Smooth muscle cell (in vitro differentiated cells): Measurements from ENCODE around the gene DNM2. TPM values are rescaled to one million over a fixed set of nuclear protein-coding genes. Genes with fewer than 3 reads are reported as not detected.

Experiments used
- DNase-seq: peaks from one replicate; lab custom pipeline; 2025; ENCODE audit not compliant: unreplicated experiment; lab: John Stamatoyannopoulos, UW
- H2AFZ ChIP-seq: fragments of 200-600 bp; sonication (generic); 2 replicates; pipeline ENCODE4 v1.6.0; 2016; ENCODE audit warnings: antibody characterized with exemption, low read depth, mild to moderate bottlenecking
- H3F3A ChIP-seq: fragments of 200-600 bp; sonication (generic); 2 replicates; pipeline ENCODE4 v1.6.0; 2017; ENCODE audit warnings: antibody characterized with exemption, low read depth
- H3K27ac ChIP-seq: fragments of 200-600 bp; sonication (generic); 2 replicates; pipeline ENCODE4 v1.5.1; 2016; ENCODE audit warnings: low read depth, mild to moderate bottlenecking
- H3K27me3 ChIP-seq: fragments of 200-600 bp; sonication (generic); 2 replicates; pipeline ENCODE4 v1.6.1; 2016; ENCODE audit warnings: low read depth, mild to moderate bottlenecking
- H3K36me3 ChIP-seq: fragments of 200-600 bp; sonication (generic); 2 replicates; pipeline ENCODE4 v1.5.1; 2016; ENCODE audit warnings: low read depth
- H3K4me1 ChIP-seq: fragments of 200-600 bp; sonication (generic); 2 replicates; pipeline ENCODE4 v1.5.1; 2016; ENCODE audit warnings: low read depth
- H3K4me2 ChIP-seq: fragments of 200-600 bp; sonication (generic); 2 replicates; pipeline ENCODE4 v1.6.0; 2016; ENCODE audit warnings: mild to moderate bottlenecking
- H3K4me3 ChIP-seq: fragments of 200-600 bp; sonication (generic); 2 replicates; pipeline ENCODE4 v1.5.1; 2016; ENCODE audit warnings: mild to moderate bottlenecking
- H3K79me2 ChIP-seq: fragments of 200-600 bp; sonication (generic); 2 replicates; pipeline ENCODE4 v1.6.0; 2016; ENCODE audit warnings: low read depth, mild to moderate bottlenecking
- H3K9ac ChIP-seq: fragments of 200-600 bp; sonication (generic); 2 replicates; pipeline ENCODE4 v1.6.0; 2016; ENCODE audit warnings: low read depth
- H3K9me3 ChIP-seq: fragments of 200-600 bp; sonication (generic); replicated peaks from 2 replicates; pipeline ENCODE4 v1.5.1; 2016; ENCODE audit warnings: low read depth
- H4K20me1 ChIP-seq: fragments of 200-600 bp; sonication (generic); 2 replicates; pipeline ENCODE4 v1.6.0; 2016; ENCODE audit warnings: low read depth
- CTCF ChIP-seq: fragments of 200-600 bp; sonication (generic); IDR thresholded peaks from 2 replicates; pipeline ENCODE4 v1.5.1; 2017; ENCODE audit warnings: borderline replicate concordance, mild to moderate bottlenecking, antibody characterized with exemption; ENCODE audit not compliant: insufficient read depth, poor library complexity, severe bottlenecking
- WGBS: methylation state at CpG from one replicate; pipeline ENCODE4 v1.1.7; 2016; ENCODE audit warnings: low lambda C conversion rate; 5-methylcytosine and 5-hydroxymethylcytosine counted together
- polyA plus RNA-seq: library from polyadenylated mRNA; unstranded; fragments of >200 nt; fragmentation: Nextera tagmentation; extraction: Ambion mirVana; gene quantifications from 2 replicates; pipeline ENCODE4 v1.2.1, GENCODE V29; 2016
- total RNA-seq: library from RNA; depleted of rRNA; stranded (reverse); fragments of >200 nt; gene quantifications from 2 replicates; pipeline ENCODE4 v1.2.3, GENCODE V29; 2014

Gene DNM2
- total and polyA plus RNA-seq, 2 experiments from 2014 or later = 65.1 to 93.2 TPM

DNA sequence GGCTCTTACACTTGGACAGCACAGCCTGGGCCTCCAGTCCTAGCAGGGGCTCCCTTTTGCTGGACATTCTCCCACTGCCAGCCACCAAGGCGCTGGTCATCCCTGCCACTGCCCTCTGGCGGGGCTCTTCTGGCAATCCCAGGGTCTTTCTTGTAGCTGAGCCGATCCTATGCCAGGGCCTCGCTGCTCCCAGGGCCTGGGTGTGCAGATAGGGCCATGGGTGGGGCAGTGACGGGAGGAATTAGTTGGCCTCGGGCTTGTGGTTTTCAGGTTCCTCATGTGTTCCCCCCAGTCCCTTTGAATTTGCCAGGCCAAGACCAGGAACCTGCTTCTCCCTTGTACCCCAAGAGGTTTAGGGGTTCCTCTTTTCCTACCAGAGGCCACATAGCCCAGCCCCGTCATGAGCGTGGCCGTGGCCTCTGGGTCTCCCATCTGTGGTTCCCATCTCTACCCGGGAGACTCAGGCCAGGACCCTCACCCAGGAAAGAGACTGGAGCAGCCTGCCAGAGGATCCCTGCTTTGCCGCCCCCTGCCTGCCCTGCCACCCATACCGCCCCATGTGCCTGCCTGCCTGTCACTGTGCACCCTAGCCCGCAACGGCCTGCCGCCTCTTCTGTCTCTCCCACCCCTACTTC, 91.9 kb downstream of the DNM2 start:
- H2AFZ ChIP-seq = no peak overlapping the region
- peak overlapping the region; percentile 19 for H3K27ac ChIP-seq
- peaks cover 8% of the 10 kb centered on the region for H4K20me1 ChIP-seq
- H3F3A ChIP-seq = peaks cover 19% of the 10 kb centered on the region
- peaks cover 3% of the 10 kb centered on the region for H3K4me1 ChIP-seq
- no peak for TF ChIP-seq CTCF
- H3K27me3 ChIP-seq = no peaks in the 10 kb centered on the region
- H3K9me3 ChIP-seq = no peaks in the 10 kb centered on the region
- no peak overlapping the region for H3K9ac ChIP-seq
- no peak for DNase-seq
- H3K36me3 ChIP-seq = no peaks in the 10 kb centered on the region
- H3K4me3 ChIP-seq = no peak overlapping the region
- peaks cover 4% of the 10 kb centered on the region for H3K79me2 ChIP-seq
- no peak overlapping the region for H3K4me2 ChIP-seq
- WGBS = 97% methylated on average over 15 of the region's 15 CpGs

DNA sequence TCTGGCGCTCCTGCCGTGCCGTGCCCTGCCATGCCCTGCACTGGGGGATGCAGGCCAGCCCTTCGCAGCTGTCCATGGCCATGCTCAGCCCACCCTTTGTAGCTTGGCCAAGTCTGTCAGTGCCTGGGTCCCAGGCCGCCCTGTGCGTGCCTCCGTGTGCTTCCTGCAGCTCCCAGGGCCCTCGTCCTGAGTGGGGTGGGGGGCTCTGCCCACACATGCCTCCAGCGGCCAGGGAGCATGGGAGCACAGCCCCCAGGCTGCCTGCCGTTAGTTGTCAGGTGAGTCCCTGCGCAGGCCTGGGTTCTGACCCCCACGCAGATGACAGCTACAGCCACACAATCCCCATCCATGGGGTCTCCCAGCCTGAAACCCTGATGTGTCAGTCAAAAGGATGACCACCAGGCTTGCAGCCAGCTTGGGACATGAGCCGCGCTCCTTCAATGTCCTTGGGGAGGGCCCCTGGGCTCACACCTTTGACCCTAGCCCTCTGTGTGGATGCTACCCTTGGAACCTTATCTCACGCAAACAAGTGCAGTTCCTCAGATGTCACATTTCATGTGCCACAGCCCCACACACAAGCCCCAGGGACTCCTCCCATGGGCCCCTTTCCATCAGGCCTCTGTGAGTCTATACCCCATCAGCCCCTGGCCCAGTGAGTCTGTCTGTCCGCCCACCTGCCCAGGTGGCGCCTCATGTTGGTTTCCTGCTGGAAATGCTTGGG, 93.7 kb downstream of the DNM2 start:
- Histone ChIP-seq H3K9ac (no peak overlapping the region), H4K20me1 (peaks cover 15% of the 10 kb centered on the region), H3K27ac (peak overlapping the region; percentile 99), H3K79me2 (peaks cover 21% of the 10 kb centered on the region), H3K36me3 (no peaks in the 10 kb centered on the region), H2AFZ (no peak overlapping the region), H3K9me3 (no peaks in the 10 kb centered on the region), H3K4me3 (no peak overlapping the region), H3K4me1 (peaks cover 3% of the 10 kb centered on the region), H3F3A (peaks cover 31% of the 10 kb centered on the region), H3K27me3 (no peaks in the 10 kb centered on the region), H3K4me2 (no peak overlapping the region)
- no peak for TF ChIP-seq CTCF
- 95% methylated on average over 17 of the region's 17 CpGs for WGBS
- no peak for DNase-seq

DNA sequence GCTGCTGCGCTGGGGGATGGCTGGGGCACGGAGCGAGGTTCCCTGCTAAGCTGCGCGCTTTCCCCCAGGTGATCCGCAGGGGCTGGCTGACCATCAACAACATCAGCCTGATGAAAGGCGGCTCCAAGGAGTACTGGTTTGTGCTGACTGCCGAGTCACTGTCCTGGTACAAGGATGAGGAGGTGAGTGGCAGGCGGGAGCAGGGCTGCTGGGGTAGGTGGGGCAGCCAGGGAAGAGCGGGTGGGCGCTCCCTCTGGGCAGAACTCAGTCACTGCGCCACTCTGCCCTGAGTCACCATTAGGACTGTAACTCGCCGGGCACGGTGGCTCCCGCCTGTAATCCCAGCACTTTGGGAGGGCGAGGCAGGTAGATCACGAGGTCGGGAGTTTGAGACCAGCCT, 94.3 kb downstream of the DNM2 start:
- Histone ChIP-seq H3K9ac (no peak overlapping the region), H3K36me3 (no peaks in the 10 kb centered on the region), H3K4me3 (no peak overlapping the region), H4K20me1 (peaks cover 15% of the 10 kb centered on the region), H3F3A (peaks cover 31% of the 10 kb centered on the region), H3K27ac (peak overlapping the region; percentile 99), H3K9me3 (no peaks in the 10 kb centered on the region), H3K4me1 (peaks cover 3% of the 10 kb centered on the region), H2AFZ (no peak overlapping the region), H3K4me2 (no peak overlapping the region), H3K27me3 (no peaks in the 10 kb centered on the region), H3K79me2 (peaks cover 28% of the 10 kb centered on the region)
- WGBS = 94% methylated on average over 19 of the region's 19 CpGs
- no peak for TF ChIP-seq CTCF
- DNase-seq = no peak
